Glutamatergic neuron (in vitro differentiated cells): ENCODE data around the gene ARX. TPM values are rescaled to one million over a fixed set of nuclear protein-coding genes. Genes with fewer than 3 reads are reported as not detected.

Experiments
- DNase-seq: peaks from one replicate; pipeline ENCODE4 v3.0.0; 2022
- H3K27ac Mint-ChIP-seq: one replicate; pipeline ENCODE4 v1.8.0; 2020; ENCODE audit warnings: mild to moderate bottlenecking, mixed read lengths, inconsistent platforms; ENCODE audit not compliant: unreplicated experiment
- H3K27me3 Mint-ChIP-seq: one replicate; pipeline ENCODE4 v1.8.0; 2020; ENCODE audit warnings: mild to moderate bottlenecking, moderate library complexity, mixed read lengths, inconsistent platforms; ENCODE audit not compliant: unreplicated experiment
- H3K36me3 Mint-ChIP-seq: one replicate; pipeline ENCODE4 v1.8.0; 2020; ENCODE audit warnings: mild to moderate bottlenecking, mixed read lengths, inconsistent platforms; ENCODE audit not compliant: unreplicated experiment
- H3K4me1 Mint-ChIP-seq: one replicate; pipeline ENCODE4 v1.8.0; 2020; ENCODE audit warnings: mild to moderate bottlenecking, low read depth, mixed read lengths, inconsistent platforms; ENCODE audit not compliant: unreplicated experiment
- H3K4me3 Mint-ChIP-seq: one replicate; pipeline ENCODE4 v1.8.0; 2020; ENCODE audit warnings: mild to moderate bottlenecking, mixed read lengths, inconsistent platforms; ENCODE audit not compliant: unreplicated experiment
- H3K9me3 Mint-ChIP-seq: one replicate; pipeline ENCODE4 v1.8.0; 2020; ENCODE audit warnings: mild to moderate bottlenecking, moderate library complexity, mixed read lengths, inconsistent platforms; ENCODE audit not compliant: unreplicated experiment
- total RNA-seq: library from RNA; stranded (reverse); fragmentation: NEBNext Ultra II Directional; extraction: Animal tissue kit (Norgen Biotek cat#: 25700); gene quantifications from one replicate; pipeline ENCODE4 v1.2.1, GENCODE V29; 2021; ENCODE audit not compliant: unreplicated experiment
- TF ChIP-seq, protein P1 (sequence below): fragments of 200-600 bp; sonication (generic); IDR thresholded peaks from one replicate; pipeline ENCODE4 v1.5.0; 2021; ENCODE audit not compliant: partially characterized antibody, unreplicated experiment

Gene ARX
- total RNA-seq, 1 donor from 2014 or later: 0.98 TPM

DNA sequence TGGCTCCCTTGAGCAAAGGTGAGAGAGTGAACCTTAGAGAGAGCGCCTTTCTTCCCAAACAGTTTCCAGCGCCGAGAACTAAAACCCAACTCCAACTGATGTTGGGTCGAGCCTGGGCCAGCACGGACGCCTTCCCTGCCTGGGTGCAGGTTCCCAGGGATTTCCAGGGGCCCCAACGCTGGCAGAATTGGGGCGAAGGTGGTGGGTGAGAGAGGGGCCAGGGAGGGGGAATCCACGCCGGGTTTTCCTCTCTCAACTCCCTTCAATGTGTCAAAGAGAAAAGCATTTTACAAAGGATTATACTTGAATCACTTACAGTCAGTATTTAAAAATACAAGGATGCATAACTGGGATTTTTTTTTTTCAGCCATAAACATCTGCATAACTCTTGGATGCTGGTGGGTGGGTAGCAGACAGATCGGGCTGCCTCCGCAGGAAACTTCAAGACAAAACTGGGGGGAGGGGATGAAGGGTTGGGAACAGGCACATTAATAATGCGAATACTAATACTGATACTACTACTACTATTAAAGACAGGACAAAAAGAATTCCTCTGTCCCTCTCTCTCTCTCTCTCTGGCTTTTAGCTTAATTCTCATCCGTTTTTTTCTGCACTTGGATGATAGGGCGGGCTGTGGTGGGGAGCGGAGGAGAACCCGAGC, 1.3 kb upstream of the ARX start:
- H3K9me3 Mint-ChIP-seq: peaks cover 9% of the 10 kb centered on the region
- peak overlapping the region; percentile 88 for H3K4me3 Mint-ChIP-seq
- H3K36me3 Mint-ChIP-seq: no peaks in the 10 kb centered on the region
- no peak for DNase-seq
- H3K4me1 Mint-ChIP-seq: peaks cover 11% of the 10 kb centered on the region
- peaks cover 10% of the 10 kb centered on the region for H3K27me3 Mint-ChIP-seq
- TF ChIP-seq, protein P1, sequence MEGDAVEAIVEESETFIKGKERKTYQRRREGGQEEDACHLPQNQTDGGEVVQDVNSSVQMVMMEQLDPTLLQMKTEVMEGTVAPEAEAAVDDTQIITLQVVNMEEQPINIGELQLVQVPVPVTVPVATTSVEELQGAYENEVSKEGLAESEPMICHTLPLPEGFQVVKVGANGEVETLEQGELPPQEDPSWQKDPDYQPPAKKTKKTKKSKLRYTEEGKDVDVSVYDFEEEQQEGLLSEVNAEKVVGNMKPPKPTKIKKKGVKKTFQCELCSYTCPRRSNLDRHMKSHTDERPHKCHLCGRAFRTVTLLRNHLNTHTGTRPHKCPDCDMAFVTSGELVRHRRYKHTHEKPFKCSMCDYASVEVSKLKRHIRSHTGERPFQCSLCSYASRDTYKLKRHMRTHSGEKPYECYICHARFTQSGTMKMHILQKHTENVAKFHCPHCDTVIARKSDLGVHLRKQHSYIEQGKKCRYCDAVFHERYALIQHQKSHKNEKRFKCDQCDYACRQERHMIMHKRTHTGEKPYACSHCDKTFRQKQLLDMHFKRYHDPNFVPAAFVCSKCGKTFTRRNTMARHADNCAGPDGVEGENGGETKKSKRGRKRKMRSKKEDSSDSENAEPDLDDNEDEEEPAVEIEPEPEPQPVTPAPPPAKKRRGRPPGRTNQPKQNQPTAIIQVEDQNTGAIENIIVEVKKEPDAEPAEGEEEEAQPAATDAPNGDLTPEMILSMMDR: no peak
- no peak overlapping the region for H3K27ac Mint-ChIP-seq

DNA sequence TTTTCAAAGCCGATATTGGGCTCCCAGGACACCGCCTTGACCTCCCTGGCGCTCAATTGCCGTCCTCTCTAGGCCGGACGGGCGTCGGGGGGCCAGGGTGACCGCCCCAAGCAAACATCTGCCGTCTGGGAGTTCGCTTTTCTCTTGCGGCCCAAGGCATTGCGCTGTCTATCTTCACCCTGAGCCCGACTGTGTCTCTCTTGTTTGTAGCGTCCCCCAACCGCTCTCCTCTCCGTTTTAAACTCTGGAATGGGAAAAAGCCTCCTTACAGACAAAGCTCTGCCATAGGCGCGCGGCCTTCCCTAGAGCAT, 551 bp upstream of the ARX start:
- Mint-ChIP-seq H3K9me3 (peaks cover 4% of the 10 kb centered on the region), H3K36me3 (no peaks in the 10 kb centered on the region), H3K27me3 (peaks cover 8% of the 10 kb centered on the region), H3K27ac (no peak overlapping the region), H3K4me3 (no peak overlapping the region), H3K4me1 (peaks cover 5% of the 10 kb centered on the region)
- TF ChIP-seq, protein P1: no peak
- DNase-seq: no peak

DNA sequence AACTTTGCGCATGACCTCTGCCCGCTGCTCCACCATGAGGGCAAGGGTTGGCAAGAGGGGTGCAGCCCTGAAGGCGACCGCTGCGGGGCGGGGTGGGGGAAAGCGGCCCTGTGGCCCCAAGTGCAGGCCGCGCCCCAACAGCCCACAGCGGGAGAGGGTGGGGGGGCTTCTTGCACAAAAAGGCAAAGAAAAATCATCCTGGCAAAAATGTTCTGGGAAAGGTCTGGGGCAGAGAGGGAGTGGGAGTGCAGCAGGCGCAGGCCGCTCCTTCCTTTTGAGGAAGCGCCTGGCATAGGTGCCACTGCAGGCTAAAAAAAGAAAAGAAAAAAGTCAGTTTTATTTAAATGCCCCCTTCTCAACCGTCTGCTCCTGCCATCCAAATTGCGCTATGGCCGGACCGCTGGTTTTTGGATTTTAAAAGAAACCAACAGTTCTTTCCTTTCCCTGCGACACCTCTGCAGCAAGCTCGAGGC, 1.4 kb downstream of the ARX start:
- peaks cover 11% of the 10 kb centered on the region for H3K27me3 Mint-ChIP-seq
- peaks cover 3% of the 10 kb centered on the region for H3K4me1 Mint-ChIP-seq
- no peak overlapping the region for H3K4me3 Mint-ChIP-seq
- no peaks in the 10 kb centered on the region for H3K36me3 Mint-ChIP-seq
- TF ChIP-seq, protein P1: no peak
- peaks cover 4% of the 10 kb centered on the region for H3K9me3 Mint-ChIP-seq
- no peak for DNase-seq
- no peak overlapping the region for H3K27ac Mint-ChIP-seq

DNA sequence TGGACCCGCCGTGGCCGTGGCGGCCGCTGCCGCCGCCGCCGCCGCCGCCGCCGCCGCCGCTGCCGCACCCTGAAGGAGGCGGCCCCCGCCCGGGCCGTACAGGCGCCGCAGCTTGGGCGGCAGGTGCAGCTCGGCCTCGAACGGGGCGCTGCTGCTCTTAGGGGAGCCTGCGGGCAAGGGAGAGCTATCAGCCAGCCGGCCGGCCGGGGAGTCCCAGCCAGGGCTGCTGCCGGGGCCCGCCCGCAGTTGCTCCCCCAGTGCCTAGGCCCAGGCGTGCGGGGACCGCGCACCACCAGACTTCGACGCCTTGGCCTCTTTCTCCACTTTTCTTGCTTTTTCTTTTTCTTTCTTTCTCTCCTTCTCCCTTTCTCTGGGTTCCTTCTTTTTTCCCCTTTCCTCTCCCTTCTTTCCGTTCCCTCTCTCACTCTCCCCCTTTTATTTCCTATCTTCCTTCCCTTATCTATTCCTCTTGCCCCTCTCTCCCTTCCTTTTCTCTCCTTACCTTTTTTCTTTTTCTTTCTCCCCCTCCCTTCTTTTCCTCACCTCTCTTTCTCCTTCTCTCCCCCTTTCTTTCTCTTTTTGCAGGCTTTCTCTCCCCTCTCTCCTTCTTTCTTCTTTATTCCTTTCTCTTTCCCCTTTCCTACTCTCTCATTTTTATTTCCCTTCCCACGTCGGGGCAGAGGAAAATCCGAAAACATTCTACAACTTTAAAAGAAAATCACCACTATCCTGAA, 2.0 kb downstream of the ARX start:
- DNase-seq: no peak
- Mint-ChIP-seq H3K27me3 (peaks cover 11% of the 10 kb centered on the region), H3K4me3 (peak overlapping the region; percentile 65), H3K36me3 (no peaks in the 10 kb centered on the region), H3K4me1 (peaks cover 3% of the 10 kb centered on the region), H3K27ac (no peak overlapping the region), H3K9me3 (peaks cover 4% of the 10 kb centered on the region)
- TF ChIP-seq, protein P1: no peak
